K562 (cell line): ENCODE data around the gene RTL1.

Experiments
- CTCF ChIP-seq, 3 experiments: IDR thresholded peaks in 2 of 3; conservative IDR thresholded peaks in 1 of 3; 2 replicates each; pipeline ENCODE4 v1.5.1; 2011 to 2012; ENCODE audit warnings: low read length in 3 of 3, mild to moderate bottlenecking in 3 of 3, control low read depth in 2 of 3, improper control_type of control experiment in 1 of 3, inconsistent platforms in 1 of 3, low read depth in 1 of 3, mixed read lengths in 1 of 3, moderate library complexity in 1 of 3; ENCODE audit not compliant: insufficient read depth in 2 of 3
- POLR2A ChIP-seq: fragments of 450-650 bp; conservative IDR thresholded peaks from 2 replicates; pipeline ENCODE4 v1.6.1; 2016
- REST ChIP-seq, 2 experiments: fragments of 450-650 bp; formaldehyde crosslinking in 1 of 2; IDR thresholded peaks; 2 replicates each; pipeline versions ENCODE4 v1.4.0 to v1.6.1; 2014 to 2020; ENCODE audit warnings: mild to moderate bottlenecking in 2 of 2, borderline replicate concordance in 1 of 2, low read depth in 1 of 2

GRCh38 chr14:100907240-100907639 is 3.7 kb upstream of the RTL1 start:
- TF ChIP-seq REST (IDR thresholded peaks at IDR 0.05; ENCODE audit: borderline replicate concordance) (no peak), REST (CRISPR knock-in tag; IDR thresholded peaks at IDR 0.05; ENCODE audit: low read depth) (no peak), POLR2A (no peak), CTCF (IDR thresholded peaks at IDR 0.05 in 2 of 3, conservative IDR thresholded peaks at IDR 0.05 in 1 of 3; ENCODE audit: insufficient read depth in 2 of 3, low read depth in 1 of 3, low read length in 3 of 3) (no peak)
